ENCODE results near the gene CHST11. TPM values are rescaled to one million over a fixed set of nuclear protein-coding genes. Genes with fewer than 3 reads are reported as not detected.
A peak's percentile ranks its signal among the peaks of the same experiment; 100 is the strongest.

Gene CHST11
- polyA plus RNA-seq (2012; ENCODE audit: insufficient read depth, insufficient read length) = 104 TPM

DNA sequence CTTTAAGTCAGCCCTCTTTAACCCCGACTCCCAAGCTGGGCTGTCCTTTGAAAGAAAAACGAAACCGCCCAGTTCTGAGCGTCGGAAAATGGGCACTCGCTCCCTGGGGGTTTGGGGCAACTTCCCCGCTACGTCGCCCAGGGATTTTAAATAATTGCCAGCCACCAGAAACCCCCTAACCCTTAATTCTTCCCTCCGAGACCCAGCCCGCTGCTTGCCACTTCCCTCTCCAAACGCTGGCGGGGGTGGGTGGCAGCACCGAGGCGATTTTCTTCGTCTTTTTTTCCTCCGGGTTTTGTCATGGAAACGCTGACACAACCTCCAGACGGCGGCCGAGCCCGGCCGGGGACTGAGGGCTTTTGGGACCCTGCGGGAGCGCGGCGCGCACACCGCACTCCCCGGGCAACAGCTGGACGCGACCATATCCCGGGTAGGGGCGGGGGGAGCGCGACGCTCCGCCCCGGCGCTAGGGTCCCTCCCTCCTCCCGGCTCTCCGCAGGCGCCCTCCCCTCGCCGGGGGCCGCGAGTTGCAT, at the start of gene CHST11:
Gene CHST11 (plus strand): TSS at position 532 of the 533 bp plus-strand sequence.
- peak; percentile 89 for DNase-seq (ENCODE audit: low read depth, low spot score)
- peak within 1 kb of the TSS; percentile 95 for H3K4me3 ChIP-seq (ENCODE audit: low read length)

DNA sequence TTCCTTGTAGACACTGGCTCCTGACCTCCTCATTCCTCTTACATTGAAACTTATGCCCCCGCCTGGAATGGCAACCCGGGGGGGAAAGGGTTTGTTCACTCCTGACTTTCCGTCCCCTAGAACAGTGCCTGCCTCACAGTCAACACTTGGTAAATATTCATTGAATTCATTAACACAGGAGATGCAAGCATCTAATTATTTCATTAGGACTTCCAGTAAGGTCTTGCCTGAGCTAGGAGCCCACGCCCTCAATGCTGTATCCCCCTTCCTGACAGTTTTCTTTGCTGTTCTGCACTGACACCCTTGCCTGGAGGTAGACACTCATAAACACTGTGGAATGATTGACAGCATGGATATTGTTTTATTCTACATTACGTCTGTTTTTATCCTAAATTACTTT, 49.3 kb upstream of the CHST11 start:
- no peak overlapping the region for H3K4me3 ChIP-seq (ENCODE audit: low read length)
- no peak for DNase-seq (ENCODE audit: low read depth, low spot score)

DNA sequence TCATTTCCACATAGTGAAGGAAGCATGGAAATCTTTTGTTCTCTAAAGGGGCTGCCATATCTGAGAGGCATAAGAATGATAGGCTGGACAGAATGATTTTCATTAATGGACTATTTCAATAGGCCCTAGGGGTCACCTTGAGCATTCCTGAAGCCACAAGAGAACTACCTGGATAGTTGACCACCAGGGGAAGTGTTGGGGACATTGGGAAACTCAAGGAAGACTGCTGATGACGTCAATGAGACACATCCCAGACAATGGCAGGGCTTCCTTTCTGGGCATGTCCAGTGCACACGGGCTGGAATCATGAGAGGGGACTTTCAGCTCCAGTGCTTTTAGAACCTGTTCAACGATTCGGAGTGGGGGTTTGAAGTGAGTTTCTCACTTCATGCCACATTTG, 48.8 kb upstream of the CHST11 start:
- no peak for DNase-seq (ENCODE audit: low read depth, low spot score)
- no peak overlapping the region for H3K4me3 ChIP-seq (ENCODE audit: low read length)

- no peak for DNase-seq (ENCODE audit: low read depth, low spot score)
Observed at GRCh38 chr12:104410326-104410725, 46.4 kb upstream of the CHST11 start.

DNA sequence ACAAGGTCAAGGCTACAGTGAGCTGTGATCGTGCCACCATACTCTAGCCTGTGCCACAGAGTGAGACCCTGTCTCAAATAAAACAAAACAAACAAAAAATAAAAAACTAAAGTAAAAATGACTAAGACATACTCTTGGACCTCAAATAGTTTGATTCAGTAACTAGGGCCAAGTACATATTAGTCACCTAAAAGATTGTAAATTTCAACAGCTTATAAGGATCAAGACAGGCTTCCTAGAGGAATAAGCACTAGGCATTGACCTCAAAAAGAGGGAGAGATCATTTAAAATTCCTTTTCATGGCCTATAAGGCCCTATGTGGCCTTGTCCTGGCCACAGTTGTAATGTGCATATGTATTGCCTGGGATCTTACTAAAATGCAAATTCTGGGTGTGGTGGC, 46.0 kb upstream of the CHST11 start:
- DNase-seq (ENCODE audit: low read depth, low spot score) = no peak
- H3K4me3 ChIP-seq (ENCODE audit: low read length) = no peak overlapping the region

More at GRCh38 chr12:104410326-104410725, 46.4 kb upstream of the CHST11 start:
- no peak overlapping the region for H3K4me3 ChIP-seq (ENCODE audit: low read length)

- no peak for DNase-seq (ENCODE audit: low read depth, low spot score)
- no peak overlapping the region for H3K4me3 ChIP-seq (ENCODE audit: low read length)
Observed at GRCh38 chr12:104411826-104412641, 44.7 kb upstream of the CHST11 start.

DNA sequence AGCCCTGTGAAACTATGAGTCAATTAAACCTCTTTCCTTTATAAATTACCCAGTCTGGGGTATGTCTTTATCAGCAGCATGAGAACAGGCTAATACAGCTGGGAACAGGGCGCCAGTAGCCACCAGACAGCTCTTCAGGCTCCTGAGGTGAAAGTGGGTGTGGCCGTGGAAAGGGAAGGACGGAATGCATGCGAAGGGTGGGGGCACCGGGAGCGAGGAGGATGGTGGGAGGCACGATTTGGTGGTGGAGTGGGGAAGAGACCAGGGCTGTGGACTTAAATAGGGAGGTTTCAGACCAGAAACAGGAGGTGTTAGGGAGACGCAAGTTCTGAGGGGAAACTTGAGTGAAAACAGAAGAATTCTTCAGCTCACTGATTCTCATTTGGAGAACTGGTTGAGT, 44.1 kb upstream of the CHST11 start:
- DNase-seq (ENCODE audit: low read depth, low spot score) = no peak
- H3K4me3 ChIP-seq (ENCODE audit: low read length) = no peak overlapping the region

- no peak overlapping the region for H3K4me3 ChIP-seq (ENCODE audit: low read length)
- DNase-seq (ENCODE audit: low read depth, low spot score) = no peak
Observed at GRCh38 chr12:104413330-104413729, 43.4 kb upstream of the CHST11 start.

GRCh38 chr12:104414581-104415341, 42.0 kb upstream of the CHST11 start:
- no peak overlapping the region for H3K4me3 ChIP-seq (ENCODE audit: low read length)
- no peak for DNase-seq (ENCODE audit: low read depth, low spot score)

DNA sequence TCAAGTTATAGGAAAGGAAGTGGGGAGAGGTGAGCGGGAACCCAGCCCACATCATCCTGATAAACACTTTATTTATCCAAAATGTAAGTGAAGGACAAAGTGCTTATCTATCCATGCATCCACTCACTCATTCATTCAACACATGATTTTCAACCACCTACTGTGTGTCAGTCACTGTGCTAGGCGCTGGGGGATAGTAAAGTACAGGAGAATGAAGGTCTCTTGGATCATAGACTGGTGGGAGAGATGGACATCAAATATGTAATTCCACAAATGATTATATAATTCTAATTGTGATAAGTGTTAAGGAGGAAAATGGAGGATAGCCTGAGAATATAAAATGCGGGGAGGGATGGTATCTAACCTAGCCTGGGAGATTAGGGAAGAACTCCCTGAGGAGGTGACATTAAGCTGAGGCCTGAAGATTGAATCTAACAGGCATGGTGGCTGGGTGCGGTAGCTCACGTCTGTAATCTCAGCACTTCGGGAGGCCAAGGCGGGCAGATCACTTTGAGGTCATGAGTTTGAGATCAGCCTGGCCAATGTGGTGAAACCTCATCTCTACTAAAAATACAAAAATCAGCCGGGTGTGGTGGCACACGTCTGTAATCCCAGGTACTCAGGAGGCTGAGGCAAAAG, 41.3 kb upstream of the CHST11 start:
- no peak overlapping the region for H3K4me3 ChIP-seq (ENCODE audit: low read length)
- DNase-seq (ENCODE audit: low read depth, low spot score) = no peak

- DNase-seq (ENCODE audit: low read depth, low spot score) = peak; percentile 82
Observed at GRCh38 chr12:104416136-104416535, 40.6 kb upstream of the CHST11 start.

DNA sequence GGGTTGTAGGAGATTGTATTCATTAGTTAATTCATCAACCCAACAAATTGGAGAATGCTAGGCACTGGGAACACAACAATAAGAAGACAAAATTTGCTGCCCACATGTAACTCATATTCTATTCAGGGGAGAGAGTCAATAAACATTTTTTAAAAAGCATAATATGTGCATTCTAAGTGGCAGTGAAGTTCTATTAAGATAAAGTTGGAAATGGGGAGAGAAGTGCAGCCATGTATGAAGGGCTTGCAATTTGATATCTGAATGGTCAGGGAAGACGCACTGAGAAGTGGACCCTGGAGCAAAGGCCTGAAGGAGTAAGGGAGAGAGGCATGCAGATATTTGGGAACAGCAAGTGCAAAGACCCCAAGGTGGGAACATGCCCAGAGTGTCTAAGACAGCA, 40.2 kb upstream of the CHST11 start:
- DNase-seq (ENCODE audit: low read depth, low spot score) = no peak
- H3K4me3 ChIP-seq (ENCODE audit: low read length) = no peak overlapping the region

More at GRCh38 chr12:104416136-104416535, 40.6 kb upstream of the CHST11 start:
- H3K4me3 ChIP-seq (ENCODE audit: low read length) = no peak overlapping the region

- no peak for DNase-seq (ENCODE audit: low read depth, low spot score)
- no peak overlapping the region for H3K4me3 ChIP-seq (ENCODE audit: low read length)
Observed at GRCh38 chr12:104419717-104420116, 37.0 kb upstream of the CHST11 start.

DNA sequence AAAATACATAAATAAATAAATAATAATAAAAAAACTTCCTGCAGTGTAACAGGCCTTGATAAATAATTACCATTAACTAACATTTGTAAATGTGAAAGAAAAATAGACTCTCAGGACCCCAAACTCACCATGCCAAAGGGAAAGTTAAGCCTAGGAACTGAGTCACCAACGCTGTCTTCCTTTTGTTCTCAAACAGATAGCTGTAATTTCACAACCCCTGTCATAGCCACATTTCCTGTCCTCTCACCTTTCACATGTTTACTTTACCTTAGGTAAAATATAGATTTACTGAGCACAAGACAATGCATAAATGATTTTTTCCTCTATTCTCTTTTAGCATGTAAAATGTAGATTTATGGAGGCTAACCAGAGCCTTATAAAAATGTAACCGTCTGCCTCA, 35.9 kb upstream of the CHST11 start:
- peak; percentile 45 for DNase-seq (ENCODE audit: low read depth, low spot score)
- no peak overlapping the region for H3K4me3 ChIP-seq (ENCODE audit: low read length)

DNA sequence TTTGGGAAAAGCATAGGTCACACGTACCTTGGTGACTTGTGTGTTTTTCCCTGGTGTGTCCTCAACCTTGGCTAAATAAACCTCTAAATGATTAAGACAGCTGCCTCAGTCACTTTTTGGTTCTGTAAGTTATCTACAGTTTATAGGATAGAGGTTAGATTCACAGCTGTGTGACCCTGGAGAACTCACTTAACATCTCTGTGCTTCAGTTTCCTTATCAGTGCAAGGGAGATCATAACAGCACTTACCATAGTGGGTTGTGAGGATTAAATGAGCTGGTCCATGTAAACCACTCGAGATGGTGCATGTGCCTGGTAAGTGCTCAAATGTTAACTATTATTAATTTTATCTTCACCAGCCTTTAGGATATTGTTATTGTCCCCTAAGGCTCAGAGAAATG, 35.4 kb upstream of the CHST11 start:
- DNase-seq (ENCODE audit: low read depth, low spot score) = no peak
- no peak overlapping the region for H3K4me3 ChIP-seq (ENCODE audit: low read length)

DNA sequence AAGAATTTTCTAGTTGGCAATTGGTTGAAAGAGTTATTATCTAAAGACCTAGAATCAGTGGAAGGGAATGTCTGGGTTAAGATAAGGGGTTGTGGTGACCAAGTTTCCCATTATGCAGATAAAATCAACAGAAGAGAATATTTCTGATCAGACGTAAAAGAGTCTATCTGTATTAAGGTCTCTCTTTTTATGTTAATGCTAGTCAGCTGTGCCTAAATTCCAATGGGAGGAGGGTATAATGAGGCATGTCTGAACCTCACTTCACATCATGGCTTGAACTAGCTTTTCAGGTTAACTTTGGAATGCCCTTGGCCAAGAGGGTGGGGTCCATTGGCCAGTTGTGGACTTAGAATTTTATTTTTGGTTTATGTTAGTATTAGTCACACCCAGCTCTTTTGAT, 34.3 kb upstream of the CHST11 start:
- H3K4me3 ChIP-seq (ENCODE audit: low read length) = no peak overlapping the region
- no peak for DNase-seq (ENCODE audit: low read depth, low spot score)

DNA sequence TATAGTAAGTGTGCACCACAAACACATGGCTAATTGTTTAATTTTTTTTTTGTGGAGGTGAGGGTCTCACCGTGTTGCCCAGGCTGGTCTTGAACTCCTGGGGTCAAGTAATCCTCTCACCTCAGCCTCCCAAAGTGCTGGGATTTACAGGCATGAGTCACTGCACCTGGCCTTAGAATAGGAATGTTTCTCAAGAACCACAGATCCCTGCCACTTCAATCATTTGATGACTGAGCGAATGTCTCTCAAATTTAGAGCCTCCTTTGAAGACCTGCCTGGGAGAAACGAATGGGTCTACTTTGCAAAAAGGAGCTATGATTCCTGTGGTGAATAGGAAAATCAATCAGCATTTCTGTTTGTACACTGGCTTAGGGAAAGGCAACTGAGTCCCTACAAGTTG, 33.5 kb upstream of the CHST11 start:
- DNase-seq (ENCODE audit: low read depth, low spot score) = no peak
- H3K4me3 ChIP-seq (ENCODE audit: low read length) = no peak overlapping the region

DNA sequence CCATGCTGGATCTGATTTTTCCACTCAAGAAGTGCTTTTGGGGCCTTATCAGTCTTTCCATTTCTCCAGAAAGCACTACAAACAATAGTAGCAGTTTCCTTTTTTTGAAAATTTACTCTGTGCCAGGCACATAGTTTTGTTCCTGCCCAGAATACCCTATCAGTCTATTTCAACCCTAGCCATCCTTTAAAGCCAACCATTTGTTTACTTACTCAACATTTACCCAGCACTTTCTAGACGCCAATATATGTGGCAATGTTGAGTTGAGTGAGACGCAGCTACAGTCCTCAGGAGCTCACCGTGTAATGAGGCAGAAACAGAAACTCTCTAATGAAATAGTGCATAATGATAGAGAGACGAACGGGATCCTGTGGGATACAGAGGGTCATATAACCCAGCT, 32.9 kb upstream of the CHST11 start:
- H3K4me3 ChIP-seq (ENCODE audit: low read length) = no peak overlapping the region
- no peak for DNase-seq (ENCODE audit: low read depth, low spot score)

- no peak overlapping the region for H3K4me3 ChIP-seq (ENCODE audit: low read length)
- no peak for DNase-seq (ENCODE audit: low read depth, low spot score)
Observed at GRCh38 chr12:104424955-104425354, 31.8 kb upstream of the CHST11 start.

DNA sequence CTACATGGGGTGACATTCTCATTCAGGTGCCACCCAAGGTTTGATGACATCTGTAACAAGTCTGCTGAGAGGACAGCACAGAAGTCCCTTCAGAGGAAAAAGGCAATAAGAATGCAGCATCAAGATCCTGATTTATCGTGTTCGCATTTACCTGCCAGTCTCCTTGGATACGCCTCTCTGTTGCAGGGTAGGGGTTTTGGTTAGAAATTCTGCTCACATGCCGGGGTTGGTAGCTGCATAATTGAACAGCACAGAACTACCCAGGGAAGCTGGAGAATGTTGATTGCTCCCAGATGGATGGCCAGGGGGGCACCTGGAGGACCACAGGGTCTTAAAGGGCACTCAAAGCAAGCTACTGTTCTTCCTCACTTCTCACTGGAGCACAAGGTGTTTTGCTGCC, 31.1 kb upstream of the CHST11 start:
- H3K4me3 ChIP-seq (ENCODE audit: low read length) = no peak overlapping the region
- no peak for DNase-seq (ENCODE audit: low read depth, low spot score)

Measured in Jurkat, Clone E6-1 (cell line).